ENCODE results near the gene KEL.
"Not testable (repeated sequence)": the region's sequence is repeated elsewhere in the genome, so short reads cannot be mapped to it uniquely, and the experiment has no call there.

The KEL gene, protein sequence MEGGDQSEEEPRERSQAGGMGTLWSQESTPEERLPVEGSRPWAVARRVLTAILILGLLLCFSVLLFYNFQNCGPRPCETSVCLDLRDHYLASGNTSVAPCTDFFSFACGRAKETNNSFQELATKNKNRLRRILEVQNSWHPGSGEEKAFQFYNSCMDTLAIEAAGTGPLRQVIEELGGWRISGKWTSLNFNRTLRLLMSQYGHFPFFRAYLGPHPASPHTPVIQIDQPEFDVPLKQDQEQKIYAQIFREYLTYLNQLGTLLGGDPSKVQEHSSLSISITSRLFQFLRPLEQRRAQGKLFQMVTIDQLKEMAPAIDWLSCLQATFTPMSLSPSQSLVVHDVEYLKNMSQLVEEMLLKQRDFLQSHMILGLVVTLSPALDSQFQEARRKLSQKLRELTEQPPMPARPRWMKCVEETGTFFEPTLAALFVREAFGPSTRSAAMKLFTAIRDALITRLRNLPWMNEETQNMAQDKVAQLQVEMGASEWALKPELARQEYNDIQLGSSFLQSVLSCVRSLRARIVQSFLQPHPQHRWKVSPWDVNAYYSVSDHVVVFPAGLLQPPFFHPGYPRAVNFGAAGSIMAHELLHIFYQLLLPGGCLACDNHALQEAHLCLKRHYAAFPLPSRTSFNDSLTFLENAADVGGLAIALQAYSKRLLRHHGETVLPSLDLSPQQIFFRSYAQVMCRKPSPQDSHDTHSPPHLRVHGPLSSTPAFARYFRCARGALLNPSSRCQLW

DNA sequence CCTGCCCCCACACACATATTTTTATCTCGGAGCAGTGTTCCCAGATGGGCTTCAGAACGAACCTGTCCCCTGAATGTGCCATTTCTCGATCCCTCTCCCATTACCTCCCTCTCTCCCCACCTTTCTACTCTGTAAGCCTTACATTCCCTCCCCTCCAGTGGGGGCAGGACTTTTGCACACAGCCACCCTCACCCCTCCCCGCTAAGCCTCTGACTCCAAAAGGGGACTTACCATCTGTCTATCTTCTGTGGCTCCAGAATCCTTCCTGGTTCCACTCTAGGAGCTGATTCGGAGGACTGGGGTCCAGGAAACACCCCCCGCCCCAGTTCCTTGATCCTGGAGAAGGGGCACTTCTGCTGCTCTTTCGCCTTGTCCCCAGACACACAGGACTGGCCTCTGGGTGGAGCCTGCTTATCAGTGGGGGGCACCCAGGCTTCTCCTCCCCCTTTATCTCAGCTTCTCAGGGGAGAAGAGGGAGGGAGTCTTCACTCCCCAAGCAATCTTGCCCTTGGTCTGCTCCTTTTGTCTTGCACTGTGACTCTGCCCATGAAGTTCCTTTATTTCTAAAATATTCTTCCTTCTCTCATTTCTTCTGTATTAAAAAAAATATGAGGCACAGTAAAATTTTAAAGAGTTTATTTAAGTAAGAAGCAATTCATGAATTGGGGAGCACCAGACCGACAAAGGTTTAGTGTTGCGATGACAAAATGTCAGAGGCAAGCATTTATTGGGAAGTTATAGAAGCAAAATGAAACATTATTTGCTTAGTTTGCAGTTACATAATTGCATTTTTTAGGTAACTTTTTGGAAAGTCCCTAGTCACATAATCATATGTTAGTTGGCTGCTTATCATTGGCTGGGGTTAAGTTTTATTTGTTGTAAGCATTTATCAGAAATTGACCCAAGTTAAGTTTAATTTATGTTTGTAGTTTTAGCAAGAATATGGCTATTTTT, at the start of gene KEL:
KEL (minus strand) TSS at position 391 of the 954 bp plus-strand sequence; CDS start at position 234, 157 bp downstream.
- no peak for DNase-seq (ENCODE audit: low read depth)

DNA sequence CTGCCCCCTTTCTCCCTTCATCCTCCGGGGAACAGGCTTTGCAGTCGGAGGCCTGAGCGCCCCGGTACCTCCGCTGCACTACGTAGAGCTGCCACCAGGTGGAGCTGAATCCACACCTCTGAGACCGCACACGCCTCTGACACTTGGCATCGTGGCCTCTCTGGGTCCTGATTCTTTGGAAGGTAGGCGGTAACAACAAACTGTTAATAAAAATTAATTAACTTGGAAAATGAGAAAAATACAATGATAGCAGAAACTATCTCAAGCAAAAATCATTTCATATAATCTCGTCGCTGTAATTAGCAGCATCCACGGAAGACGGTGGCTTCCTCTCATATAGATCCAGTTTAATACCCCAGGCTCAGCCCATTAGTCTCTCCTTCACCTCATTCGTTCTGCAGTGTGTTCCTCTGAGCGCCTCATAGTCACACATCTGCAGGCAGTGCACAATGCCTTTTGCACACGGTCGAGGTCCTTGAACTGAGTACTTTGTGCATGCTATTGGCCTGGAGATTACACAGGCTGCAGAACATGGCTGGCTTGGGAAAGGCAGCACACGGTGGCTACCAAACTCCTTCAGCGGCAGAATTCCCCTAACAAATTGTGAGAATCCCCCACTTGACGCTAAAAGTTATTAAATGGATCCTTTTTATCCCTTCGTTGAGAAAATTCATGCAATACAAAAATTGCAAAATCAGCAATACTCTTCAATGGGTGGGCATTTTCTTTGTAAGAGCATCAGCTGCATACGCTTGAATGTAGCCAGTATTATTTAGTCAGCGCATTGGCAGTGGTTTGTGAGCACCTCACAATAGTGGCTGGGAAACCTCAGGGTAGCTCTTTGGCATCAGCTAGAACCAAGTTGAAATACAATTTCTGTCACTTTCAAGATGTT, 46.1 kb upstream of the KEL start:
- DNase-seq (ENCODE audit: low read depth), result peak; percentile 39

DNA sequence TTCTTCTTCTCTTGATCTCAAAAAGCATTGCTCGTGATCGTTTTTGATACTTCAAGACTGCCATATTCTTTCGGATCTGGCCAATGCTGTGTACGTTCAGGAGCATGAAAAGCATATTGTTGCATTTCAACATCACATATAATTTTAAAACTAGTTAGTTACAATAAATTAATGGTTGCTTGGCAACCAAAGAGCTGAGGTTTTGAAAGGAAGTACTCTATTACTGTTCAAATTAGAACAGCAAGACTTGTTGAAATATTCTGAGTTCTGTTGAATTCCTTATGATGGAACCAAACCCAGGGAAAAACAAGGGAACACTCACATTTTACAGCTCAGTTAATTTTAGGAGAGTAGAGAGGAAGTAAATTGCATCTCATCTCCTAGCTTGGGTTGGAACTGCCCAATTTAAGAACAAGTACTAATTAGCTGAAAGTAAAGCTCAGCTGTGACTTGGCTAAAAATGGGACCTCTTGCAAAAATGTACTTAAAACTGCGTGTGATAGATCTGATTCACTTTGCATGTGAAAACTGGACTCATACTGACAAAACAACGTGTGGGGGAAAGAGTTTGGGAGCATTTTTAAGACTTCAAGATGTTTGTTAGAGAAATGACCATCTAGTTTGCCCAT, 43.6 kb upstream of the KEL start:
- no peak for DNase-seq (ENCODE audit: low read depth)

DNA sequence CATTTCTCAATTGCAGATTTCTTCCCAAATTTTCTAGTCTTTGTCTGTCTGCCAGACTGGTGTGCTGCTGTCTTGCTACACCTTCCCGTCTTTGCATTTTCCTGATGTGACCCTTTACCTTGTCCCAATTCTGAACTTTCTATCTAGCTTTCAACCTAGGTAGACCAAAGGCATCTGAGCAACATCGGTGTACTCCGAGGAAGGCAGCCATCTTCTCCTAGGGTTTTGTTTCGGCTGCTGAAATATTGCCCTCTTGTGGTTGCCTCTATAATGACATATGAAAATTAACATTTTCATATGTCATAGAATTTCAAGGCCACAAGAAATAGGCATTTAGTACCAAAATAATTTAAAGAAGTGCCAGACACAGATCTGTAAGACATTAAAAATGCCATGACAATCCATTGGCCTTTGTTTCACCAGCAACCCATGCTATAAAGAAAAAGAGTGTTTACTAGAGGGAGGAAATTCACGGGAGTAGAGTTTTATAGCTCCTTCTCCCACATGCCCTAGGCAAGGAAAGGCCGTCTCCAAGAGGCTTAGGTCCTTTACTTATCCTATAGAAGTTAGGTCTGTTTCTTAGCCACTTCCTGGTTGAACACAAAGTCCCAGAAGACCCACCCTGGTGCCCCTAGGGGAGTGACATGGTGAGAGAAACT, 41.4 kb upstream of the KEL start:
- DNase-seq (ENCODE audit: low read depth), result peak; percentile 3

DNA sequence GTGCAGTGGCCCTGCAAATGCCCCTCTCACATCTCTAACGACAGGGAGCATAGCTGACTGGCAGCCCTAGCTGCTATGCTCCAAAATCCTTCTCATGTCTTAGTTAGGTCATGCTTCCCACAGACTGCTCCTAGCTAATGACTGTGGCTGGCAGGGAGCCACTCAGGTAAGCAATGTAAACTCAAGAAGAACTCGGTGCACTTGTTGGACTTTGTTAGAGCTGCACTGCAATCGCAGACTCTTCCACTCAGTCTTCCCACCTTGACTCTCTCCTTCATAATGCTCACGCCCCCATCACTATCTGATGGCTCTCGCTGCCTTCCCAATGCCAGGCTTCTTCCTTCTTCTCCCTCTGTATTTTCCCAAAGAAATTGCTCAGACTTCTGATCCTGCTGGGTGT, 40.7 kb upstream of the KEL start:
- no peak for DNase-seq (ENCODE audit: low read depth)

DNA sequence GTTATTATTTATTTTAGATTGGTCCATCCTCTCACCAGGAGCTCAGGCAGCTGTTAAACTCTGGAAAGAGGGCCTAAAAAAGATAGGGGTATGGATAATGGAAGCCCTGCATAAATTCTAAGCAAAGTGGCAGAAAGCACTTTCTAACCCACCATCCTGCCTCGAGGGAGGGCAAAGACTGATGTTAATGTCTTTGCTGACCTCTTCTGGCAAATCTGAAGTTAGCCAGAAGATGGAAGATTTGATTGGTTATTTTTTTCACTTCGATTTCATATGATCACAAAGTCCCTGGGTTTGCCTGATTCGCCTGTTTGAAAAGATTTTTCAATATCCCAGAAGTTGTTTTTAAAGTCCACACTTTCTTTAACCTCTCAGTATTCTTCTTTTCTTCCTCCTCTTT, 39.9 kb upstream of the KEL start:
- no peak for DNase-seq (ENCODE audit: low read depth)

DNA sequence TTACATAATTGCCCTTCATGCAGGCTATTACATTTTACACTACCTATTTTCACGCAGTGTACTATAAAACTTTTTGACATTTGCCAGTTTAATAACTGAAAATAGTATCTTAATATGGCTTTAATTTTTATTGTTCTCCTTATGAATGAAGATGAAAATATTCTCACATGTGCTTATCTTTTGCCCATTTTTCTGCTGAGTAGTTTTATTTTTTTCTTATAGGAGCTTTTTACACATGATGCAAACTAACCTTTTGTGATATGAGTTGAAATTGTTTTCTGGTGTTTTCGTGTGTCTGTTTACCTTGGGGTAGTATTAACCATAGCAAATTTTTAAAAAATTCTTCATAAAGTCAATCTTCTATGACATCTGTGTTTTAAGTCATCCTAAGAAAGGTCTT, 38.5 kb upstream of the KEL start:
- DNase-seq (ENCODE audit: low read depth), result no peak

DNA sequence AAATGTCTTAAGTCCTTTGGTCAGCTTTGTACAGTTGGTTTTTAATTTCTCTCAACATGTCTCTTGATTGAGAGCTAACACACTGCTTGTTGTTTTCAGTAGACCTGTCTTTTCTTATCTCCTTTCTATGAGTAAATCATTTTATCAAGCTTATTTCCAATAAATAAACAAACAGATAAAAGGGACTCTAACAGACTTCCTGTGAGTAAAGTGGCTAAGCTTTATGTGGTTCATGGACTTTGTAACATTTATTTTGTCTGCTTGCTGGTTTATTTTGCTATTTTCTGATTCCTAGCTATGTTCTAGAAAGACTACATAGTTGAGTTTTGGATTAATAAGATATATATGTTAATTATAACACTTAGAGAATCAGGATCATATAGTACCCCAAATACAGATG, 37.6 kb upstream of the KEL start:
- no peak for DNase-seq (ENCODE audit: low read depth)

DNA sequence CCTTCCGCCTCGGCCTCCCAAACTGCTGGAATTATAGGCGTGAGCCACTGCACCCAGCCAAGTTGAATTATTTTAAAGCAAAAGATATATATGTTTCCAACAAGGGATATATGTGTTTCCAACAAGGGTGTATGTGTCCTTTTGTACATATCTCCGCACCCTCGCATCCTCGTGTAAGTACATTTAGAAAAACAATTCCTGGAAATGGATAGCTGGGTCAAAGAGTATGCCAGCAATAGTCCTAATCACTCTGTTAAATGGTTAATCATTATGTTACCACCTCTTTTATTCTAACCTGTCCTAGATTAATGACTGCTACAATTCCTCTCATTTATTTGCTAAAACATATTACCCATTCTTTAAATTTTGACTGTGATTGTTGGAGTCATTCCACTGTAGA, 36.8 kb upstream of the KEL start:
- no peak for DNase-seq (ENCODE audit: low read depth)

DNA sequence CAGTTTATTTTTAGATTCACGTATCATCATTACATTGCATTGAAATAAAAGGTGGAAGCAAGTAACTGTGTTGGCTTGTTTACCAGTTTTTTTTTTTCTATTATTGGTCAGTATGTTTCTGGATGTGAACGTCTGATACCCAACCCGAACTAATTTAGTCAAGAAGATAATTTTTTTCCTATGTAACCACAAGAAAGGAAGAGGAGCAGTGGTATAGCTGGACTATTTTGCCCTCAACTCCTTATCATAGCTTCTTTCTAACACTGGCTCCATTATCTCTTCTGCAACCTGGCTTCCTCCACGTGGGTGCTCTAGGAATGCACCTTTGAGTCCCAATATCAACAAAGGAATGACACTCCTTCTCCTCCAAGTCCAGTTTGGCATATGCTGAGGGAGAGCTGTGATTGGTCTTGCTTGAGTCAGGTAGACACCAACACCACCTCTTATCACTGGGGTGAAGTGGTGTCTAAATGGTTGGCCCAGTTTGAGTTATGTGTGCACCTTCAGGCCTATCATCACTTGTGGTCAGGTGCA, 35.4 kb upstream of the KEL start:
- no peak for DNase-seq (ENCODE audit: low read depth)

DNA sequence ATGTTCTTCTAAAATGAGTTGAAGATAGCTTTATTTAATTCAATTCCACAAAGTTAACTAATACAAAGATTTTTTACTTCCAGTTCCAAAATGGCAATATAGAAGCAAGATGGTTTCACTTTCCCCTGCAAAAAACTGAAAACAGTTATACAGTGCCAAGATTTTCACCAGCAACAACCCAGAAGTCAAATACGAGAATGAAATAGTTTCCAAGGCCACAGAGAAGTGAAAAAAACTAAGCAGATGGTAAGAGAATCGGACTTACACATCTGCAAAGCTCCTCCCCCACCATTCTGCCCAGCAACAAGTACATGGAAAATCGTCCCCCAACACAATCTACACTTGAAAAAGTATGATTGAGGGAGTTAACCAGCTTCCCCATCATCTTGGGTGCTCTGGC, 30.3 kb upstream of the KEL start:
- no peak for DNase-seq (ENCODE audit: low read depth)

DNA sequence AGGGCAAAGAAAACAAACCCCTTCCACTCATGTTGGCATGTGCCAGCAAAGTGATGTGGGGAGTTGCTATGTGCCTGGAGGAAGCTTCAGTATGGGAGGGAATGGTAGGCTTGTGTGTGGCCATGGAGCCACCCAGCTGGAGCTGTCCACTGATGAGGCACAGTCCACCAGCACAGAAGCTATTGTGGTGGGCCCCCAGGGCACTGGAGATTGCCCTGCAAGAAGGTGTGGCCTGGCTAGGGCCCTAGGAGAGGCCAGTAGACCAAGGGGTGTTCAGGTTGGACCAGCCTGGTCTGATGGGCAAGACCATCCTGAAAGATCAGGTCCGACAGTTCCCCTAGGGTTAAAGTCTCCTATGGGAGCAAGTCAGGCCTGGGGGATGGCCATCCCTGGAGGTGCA, 22.1 kb upstream of the KEL start:
- DNase-seq (ENCODE audit: low read depth), result no peak

DNA sequence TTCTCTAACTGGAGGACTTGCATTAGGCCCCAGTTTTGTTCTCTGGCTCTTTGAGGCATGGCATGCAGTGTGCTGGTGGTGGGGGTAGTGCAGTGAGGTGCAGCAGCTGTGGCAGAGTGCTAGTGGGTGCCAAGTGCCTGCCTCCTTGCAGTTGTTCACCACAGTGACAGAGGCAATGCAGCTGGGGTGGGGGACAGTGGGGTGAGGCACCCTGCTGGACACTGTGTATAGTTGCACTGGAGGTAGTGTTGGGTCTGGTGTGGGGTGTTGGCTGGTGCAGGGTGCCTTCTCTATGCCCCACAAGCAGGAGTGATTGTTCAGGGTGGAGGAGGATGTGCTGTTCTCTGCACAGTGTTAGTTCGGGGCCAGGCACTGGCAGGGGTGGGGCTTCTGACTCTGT, 21.7 kb upstream of the KEL start:
- no peak for DNase-seq (ENCODE audit: low read depth)

DNA sequence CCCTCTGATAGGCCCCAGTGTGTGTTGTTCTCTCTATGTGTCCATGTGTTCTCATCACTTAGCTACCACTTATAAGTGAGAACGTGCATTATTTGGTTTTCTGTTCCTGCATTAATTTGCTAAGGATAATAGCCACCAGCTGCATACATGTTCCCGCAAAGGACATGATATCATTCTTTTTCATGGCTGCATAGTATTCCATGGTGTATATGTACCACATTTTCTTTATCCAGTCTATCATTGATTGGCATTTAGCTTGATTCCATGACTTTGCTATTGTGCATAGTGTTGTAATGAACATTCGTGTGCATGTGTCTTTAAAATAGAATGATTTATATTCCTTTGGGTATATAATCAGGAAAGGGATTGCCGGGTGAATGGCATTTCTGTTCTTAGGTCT, 16.2 kb upstream of the KEL start:
- not testable (repeated sequence) for DNase-seq (ENCODE audit: low read depth)

DNA sequence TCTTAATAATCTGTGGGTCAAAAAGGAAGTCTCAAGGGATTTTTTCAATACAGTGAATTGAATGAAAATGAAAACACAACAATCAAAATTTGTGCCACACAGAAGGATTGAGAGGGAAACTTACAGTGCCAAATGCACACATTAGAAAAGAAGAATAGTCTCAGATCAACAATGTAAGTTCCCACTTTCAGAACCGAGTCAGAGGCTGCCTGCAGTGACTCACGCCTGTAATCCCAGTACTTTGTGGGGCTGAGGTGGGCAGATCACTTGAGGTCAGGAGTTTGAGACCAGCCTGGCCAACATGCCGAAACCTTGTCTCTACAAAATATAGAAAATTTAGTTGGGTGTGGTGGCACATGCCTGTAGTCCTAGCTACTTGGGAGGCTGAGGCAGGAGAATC, 12.5 kb upstream of the KEL start:
- DNase-seq (ENCODE audit: low read depth), result no peak

DNA sequence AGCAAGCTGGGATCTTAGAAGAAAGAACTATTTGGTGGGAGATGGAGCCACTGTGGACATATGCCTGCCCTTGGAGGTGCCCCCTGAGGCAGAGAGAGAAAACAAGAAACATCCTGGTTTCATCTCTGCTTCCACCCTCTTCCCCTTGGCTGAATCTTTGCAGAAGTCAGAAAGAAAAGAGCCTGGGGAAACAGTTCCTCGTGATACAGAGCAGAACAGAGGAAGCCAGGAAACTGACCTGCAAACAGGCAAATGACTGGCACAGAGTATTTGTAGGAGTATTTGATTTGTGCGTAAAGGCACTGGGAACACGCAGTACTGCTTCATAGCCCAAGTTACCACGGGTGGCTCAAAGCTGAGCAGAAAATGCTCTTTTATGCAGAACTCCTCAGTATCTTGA, 7.0 kb upstream of the KEL start:
- DNase-seq (ENCODE audit: low read depth), result no peak

DNA sequence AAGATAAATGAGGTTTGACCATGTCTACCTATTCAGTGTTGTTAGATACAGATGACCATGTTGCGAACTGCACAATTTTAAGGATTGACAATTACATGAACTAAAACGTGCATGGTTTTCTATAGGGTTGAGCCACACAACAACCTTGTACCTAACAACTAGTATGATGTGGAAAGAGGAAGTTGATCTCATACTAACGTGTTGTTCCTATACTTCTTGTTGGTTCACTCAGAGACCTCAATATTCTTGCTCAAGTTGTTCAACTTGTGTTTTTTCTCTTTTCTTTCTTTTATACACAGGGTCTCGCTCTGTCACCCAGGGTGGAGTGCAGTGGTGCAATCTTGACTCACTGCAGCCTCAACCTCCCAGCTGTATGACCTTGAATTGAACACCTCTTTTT, 6.1 kb upstream of the KEL start:
- DNase-seq (ENCODE audit: low read depth), result no peak

DNA sequence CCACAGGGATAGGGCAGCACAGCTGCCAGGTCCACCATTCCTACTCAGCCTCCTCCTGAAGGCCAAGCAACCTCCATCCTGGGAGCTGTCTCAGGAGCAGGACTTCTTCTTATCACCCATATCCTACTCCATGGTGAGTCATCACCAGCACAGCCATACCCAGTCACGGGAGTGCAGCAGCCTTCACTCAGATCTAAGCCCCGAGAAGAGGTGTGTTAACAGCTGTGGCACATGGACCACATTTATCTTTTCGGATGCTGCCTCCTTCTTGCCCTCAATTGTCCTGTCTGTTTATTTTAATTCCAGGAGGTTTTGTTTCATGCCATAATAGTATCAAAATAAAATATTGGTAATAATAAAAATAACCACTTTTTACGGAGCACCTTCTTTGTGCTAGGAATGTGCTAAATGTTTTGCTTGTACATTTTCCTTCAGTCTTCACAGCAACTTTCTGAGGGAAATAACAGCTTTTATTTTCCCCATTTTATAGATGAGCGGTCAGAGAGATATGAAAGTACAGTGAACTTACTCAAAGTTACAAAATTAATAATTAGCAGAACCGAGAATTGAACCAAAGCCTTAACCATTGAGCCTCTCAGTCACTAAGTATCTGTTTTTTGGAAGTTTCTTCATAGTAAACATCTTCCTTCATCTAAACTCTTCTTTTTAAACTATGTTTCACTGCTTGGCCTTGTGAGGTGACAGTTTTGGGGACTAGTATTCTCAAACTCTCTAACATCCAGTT, 2.5 kb upstream of the KEL start:
- DNase-seq (ENCODE audit: low read depth), result no peak

DNA sequence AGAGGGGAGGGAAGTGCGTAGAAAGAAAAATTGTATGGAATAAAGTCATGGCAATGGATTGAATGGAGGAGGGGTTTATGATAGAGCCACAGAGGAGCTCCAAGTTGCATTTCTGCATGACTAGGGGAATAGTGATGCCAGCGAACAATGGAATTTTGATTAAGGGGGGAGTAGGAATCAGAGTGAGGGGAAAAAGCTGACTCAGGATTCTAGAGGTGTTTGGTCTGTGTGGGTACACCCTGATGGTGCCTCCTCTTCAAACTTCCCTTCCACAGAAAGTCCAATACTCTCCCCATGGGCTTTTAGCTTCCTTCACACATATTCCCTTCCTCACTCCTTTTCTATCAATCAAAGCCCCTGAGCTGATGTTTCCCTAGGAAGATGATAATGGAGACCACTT, 1.8 kb upstream of the KEL start:
- DNase-seq (ENCODE audit: low read depth), result no peak
